Measurements from ENCODE around the gene SORL1.

SORL1 gene

DNA sequence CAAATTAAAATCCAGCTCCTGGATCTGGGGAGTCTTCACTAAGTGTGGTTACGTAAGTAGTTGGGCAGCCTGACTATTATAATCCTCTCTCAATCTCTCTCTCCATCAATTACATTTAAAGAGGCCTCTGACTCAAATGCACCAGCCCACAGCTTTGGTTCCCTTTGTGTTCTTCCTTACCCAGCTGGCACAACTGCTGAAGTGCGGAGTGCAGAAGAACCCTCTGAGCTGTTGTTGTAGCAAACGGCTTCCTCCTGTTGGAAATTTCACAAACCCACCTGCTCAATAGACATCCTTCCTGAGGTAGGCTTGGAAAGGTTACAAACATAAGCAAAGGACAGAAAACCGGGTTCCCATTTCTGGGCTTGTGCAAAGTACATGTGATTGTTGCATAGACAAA, 17.0 kb upstream of the SORL1 start:
- H3K4me1 ChIP-seq (ENCODE audit: low read depth, poor library complexity, severe bottlenecking), result no peaks in the 10 kb centered on the region
- no peak overlapping the region for H2AFZ ChIP-seq (ENCODE audit: low read depth)

GRCh38 chr11:121435551-121436511, 16.3 kb upstream of the SORL1 start:
- Histone ChIP-seq H3K36me3 (ENCODE audit: insufficient read depth) (no peaks in the 10 kb centered on the region), H3K27ac (no peak overlapping the region), H3K4me3 (IDR thresholded peaks at IDR 0.05; ENCODE audit: insufficient read depth, low read depth, low read length) (no peak overlapping the region), H2AFZ (ENCODE audit: low read depth) (no peak overlapping the region), H4K20me1 (ENCODE audit: insufficient read depth) (no peaks in the 10 kb centered on the region), H3K27me3 (ENCODE audit: insufficient read depth, low read depth) (no peaks in the 10 kb centered on the region), H3K9ac (no peak overlapping the region), H3K4me2 (no peak overlapping the region), H3K4me1 (ENCODE audit: low read depth, poor library complexity, severe bottlenecking) (no peaks in the 10 kb centered on the region), H3K79me2 (ENCODE audit: insufficient read depth, low read depth) (no peaks in the 10 kb centered on the region)
- no peak for TF ChIP-seq CTCF (conservative IDR thresholded peaks at IDR 0.05; ENCODE audit: low read depth, low read length)

More for the DNA sequence above, 17.0 kb upstream of the SORL1 start:
- no peaks in the 10 kb centered on the region for H3K27me3 ChIP-seq (ENCODE audit: insufficient read depth, low read depth)
- no peak for TF ChIP-seq CTCF (conservative IDR thresholded peaks at IDR 0.05; ENCODE audit: low read depth, low read length)
- H3K79me2 ChIP-seq (ENCODE audit: insufficient read depth, low read depth), result no peaks in the 10 kb centered on the region
- H3K27ac ChIP-seq, result no peak overlapping the region
- H3K36me3 ChIP-seq (ENCODE audit: insufficient read depth), result no peaks in the 10 kb centered on the region
- no peak overlapping the region for H3K4me3 ChIP-seq (IDR thresholded peaks at IDR 0.05; ENCODE audit: insufficient read depth, low read depth, low read length)
- H4K20me1 ChIP-seq (ENCODE audit: insufficient read depth), result no peaks in the 10 kb centered on the region
- no peak overlapping the region for H3K9ac ChIP-seq
- no peak overlapping the region for H3K4me2 ChIP-seq

- H3K4me1 ChIP-seq (ENCODE audit: low read depth, poor library complexity, severe bottlenecking), result no peaks in the 10 kb centered on the region
- no peak overlapping the region for H3K4me2 ChIP-seq
- no peaks in the 10 kb centered on the region for H3K27me3 ChIP-seq (ENCODE audit: insufficient read depth, low read depth)
- H3K36me3 ChIP-seq (ENCODE audit: insufficient read depth), result no peaks in the 10 kb centered on the region
- no peak overlapping the region for H3K9ac ChIP-seq
- no peaks in the 10 kb centered on the region for H3K79me2 ChIP-seq (ENCODE audit: insufficient read depth, low read depth)
- H2AFZ ChIP-seq (ENCODE audit: low read depth), result no peak overlapping the region
- H3K4me3 ChIP-seq (IDR thresholded peaks at IDR 0.05; ENCODE audit: insufficient read depth, low read depth, low read length), result no peak overlapping the region
- no peak for TF ChIP-seq CTCF (conservative IDR thresholded peaks at IDR 0.05; ENCODE audit: low read depth, low read length)
- H3K27ac ChIP-seq, result no peak overlapping the region
- H4K20me1 ChIP-seq (ENCODE audit: insufficient read depth), result no peaks in the 10 kb centered on the region
Measured at GRCh38 chr11:121437018-121437685, 15.0 kb upstream of the SORL1 start.

GRCh38 chr11:121437686-121438078, 14.4 kb upstream of the SORL1 start:
- no peak overlapping the region for H3K4me3 ChIP-seq (IDR thresholded peaks at IDR 0.05; ENCODE audit: insufficient read depth, low read depth, low read length)
- no peak overlapping the region for H3K4me2 ChIP-seq
- no peaks in the 10 kb centered on the region for H4K20me1 ChIP-seq (ENCODE audit: insufficient read depth)
- TF ChIP-seq CTCF (conservative IDR thresholded peaks at IDR 0.05; ENCODE audit: low read depth, low read length), result no peak
- H3K4me1 ChIP-seq (ENCODE audit: low read depth, poor library complexity, severe bottlenecking), result no peaks in the 10 kb centered on the region
- H3K36me3 ChIP-seq (ENCODE audit: insufficient read depth), result no peaks in the 10 kb centered on the region
- H3K27ac ChIP-seq, result no peak overlapping the region
- H3K79me2 ChIP-seq (ENCODE audit: insufficient read depth, low read depth), result no peaks in the 10 kb centered on the region
- H3K9ac ChIP-seq, result no peak overlapping the region
- no peak overlapping the region for H2AFZ ChIP-seq (ENCODE audit: low read depth)
- no peaks in the 10 kb centered on the region for H3K27me3 ChIP-seq (ENCODE audit: insufficient read depth, low read depth)
